ENCODE measurements around the gene FRY. TPM values are rescaled to one million over a fixed set of nuclear protein-coding genes. Genes with fewer than 3 reads are reported as not detected.

The FRY gene
- total and polyA plus RNA-seq, 2 of the 13 experiments (the other 11 are each of a cell fraction or from before 2014, with no cell fraction given): 8.2 to 13.1 TPM

DNA sequence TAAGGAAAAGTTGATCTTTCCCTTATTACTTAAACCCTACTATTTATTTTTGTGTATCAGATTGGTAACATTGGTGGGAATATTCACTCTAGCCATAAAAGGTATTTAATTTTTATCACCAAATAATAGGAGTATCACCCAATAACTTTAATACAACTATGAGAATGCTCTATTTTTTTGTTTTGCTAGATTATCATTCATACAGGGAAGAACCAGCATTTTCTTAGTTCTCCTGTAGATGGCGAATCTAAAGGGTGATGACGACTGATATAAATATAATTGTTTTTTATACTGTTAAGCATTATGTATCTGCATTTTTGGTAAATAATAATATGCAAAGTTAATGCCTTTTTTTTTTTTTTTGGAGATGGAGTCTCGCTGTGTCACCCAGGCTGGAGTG is 7.9 kb upstream of the FRY start:
- WGBS (ENCODE audit: low lambda C conversion rate): 94% methylated on average over 3 of the region's 3 CpGs
- H3K4me2 ChIP-seq (ENCODE audit: low read depth, low read length): no peak overlapping the region
- POLR2A ChIA-PET: no interaction called here
- no TSS peak for BruUV-seq (replicated peaks)
- in situ Hi-C loops (cut with HindIII; ENCODE audit: extremely low pct_ligation_motif_present, low pct_unique_long_range_greater_than_20kb): no loop called here
- ATAC-seq (no peak), FAIRE-seq (no peak), DNase-seq (ENCODE audit: low spot score) (no peak)
- intact Hi-C loops (cut with micrococcal nuclease; ENCODE audit: unreplicated experiment): no loop called here
- no peaks in the 10 kb centered on the region for H4K20me1 ChIP-seq (ENCODE audit: insufficient read depth, low read length)
- no peak overlapping the region for H3K9ac ChIP-seq (ENCODE audit: insufficient read depth, low read depth, low read length)
- no peaks in the 10 kb centered on the region for H3K27me3 ChIP-seq (ENCODE audit: control insufficient read depth in 1 of 2, insufficient read depth in 2 of 2, low read length in 2 of 2)
- H3K9me3 ChIP-seq (ENCODE audit: low read length): no peaks in the 10 kb centered on the region
- CTCF ChIA-PET (ENCODE audit: low intra/inter-chr PET ratio, low total read pairs): no interaction called here
- H3K27ac ChIP-seq (ENCODE audit: extremely low read length, insufficient read depth, low read length): no peak overlapping the region
- no peaks in the 10 kb centered on the region for H3K36me3 ChIP-seq (replicated peaks in 1 of 2; ENCODE audit: control insufficient read depth in 1 of 2, insufficient read depth in 2 of 2, low read length in 2 of 2)
- no peak overlapping the region for H2AFZ ChIP-seq (ENCODE audit: low read length)
- no peak overlapping the region for H3K4me3 ChIP-seq (replicated peaks in 1 of 3; ENCODE audit: insufficient read depth in 1 of 3, low read depth in 2 of 3, low read length in 3 of 3)
- no peak for TF ChIP-seq STAT5B (CRISPR knock-in tag; IDR thresholded peaks at IDR 0.05)
- TF ChIP-seq, protein P1, sequence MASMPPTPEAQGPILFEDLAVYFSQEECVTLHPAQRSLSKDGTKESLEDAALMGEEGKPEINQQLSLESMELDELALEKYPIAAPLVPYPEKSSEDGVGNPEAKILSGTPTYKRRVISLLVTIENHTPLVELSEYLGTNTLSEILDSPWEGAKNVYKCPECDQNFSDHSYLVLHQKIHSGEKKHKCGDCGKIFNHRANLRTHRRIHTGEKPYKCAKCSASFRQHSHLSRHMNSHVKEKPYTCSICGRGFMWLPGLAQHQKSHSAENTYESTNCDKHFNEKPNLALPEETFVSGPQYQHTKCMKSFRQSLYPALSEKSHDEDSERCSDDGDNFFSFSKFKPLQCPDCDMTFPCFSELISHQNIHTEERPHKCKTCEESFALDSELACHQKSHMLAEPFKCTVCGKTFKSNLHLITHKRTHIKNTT (CRISPR knock-in tag; IDR thresholded peaks at IDR 0.05): no peak
- TF ChIP-seq, protein P2, sequence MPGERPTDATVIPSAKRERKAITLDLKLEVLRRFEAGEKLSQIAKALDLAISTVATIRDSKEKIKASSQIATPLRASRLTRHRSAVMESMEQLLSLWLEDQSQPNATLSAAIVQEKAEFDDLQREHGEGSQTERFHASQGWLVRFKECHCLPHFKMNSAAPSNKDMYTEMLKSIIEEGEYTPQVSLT (CRISPR knock-in tag; IDR thresholded peaks at IDR 0.05; ENCODE audit: borderline replicate concordance, low read depth): no peak
- TF ChIP-seq ZNF232 (CRISPR knock-in tag; IDR thresholded peaks at IDR 0.05; ENCODE audit: borderline replicate concordance): no peak
- TF ChIP-seq JUNB (CRISPR knock-in tag; IDR thresholded peaks at IDR 0.05; ENCODE audit: borderline replicate concordance): no peak
- no peak for TF ChIP-seq ZNF670 (CRISPR knock-in tag; IDR thresholded peaks at IDR 0.05; ENCODE audit: borderline replicate concordance)
- no peak for TF ChIP-seq ZNF512B (CRISPR knock-in tag; IDR thresholded peaks at IDR 0.05; ENCODE audit: borderline replicate concordance)
- TF ChIP-seq PCBP2 (optimal IDR thresholded peaks at IDR 0.05; ENCODE audit: low read depth, low read length, poor library complexity, severe bottlenecking): no peak
- no peak for TF ChIP-seq CREB1 (IDR thresholded peaks at IDR 0.05)
- no peak for TF ChIP-seq CREB1 (CRISPR knock-in tag; IDR thresholded peaks at IDR 0.05)
- TF ChIP-seq GMEB1 (CRISPR knock-in tag; IDR thresholded peaks at IDR 0.05; ENCODE audit: borderline replicate concordance): no peak
- TF ChIP-seq ZNF772 (CRISPR knock-in tag; IDR thresholded peaks at IDR 0.05): no peak
- TF ChIP-seq ZNF552 (CRISPR knock-in tag; IDR thresholded peaks at IDR 0.05; ENCODE audit: borderline replicate concordance): no peak
- TF ChIP-seq ZNF274 (CRISPR knock-in tag; IDR thresholded peaks at IDR 0.05): no peak
- no peak for TF ChIP-seq ZBTB37 (CRISPR knock-in tag; IDR thresholded peaks at IDR 0.05)
- no peaks in the 10 kb centered on the region for H3K79me2 ChIP-seq (ENCODE audit: insufficient read depth, low read length)
- peaks cover 16% of the 10 kb centered on the region for H3K4me1 ChIP-seq (ENCODE audit: insufficient read depth, low read length)

Measured in HepG2 (cell line).